Psoas muscle (tissue), 8 donors: ENCODE data around the gene ARHGDIA. TPM values are rescaled to one million over a fixed set of nuclear protein-coding genes. Genes with fewer than 3 reads are reported as not detected.

Source experiments
- ATAC-seq, 4 donors: fragments of 200-7000 bp; cut with Tn5 transposase; one replicate each; pipeline ENCODE4 v1.9.1; 2020; ENCODE audit warnings: moderate library complexity in 3 of 4, mild to moderate bottlenecking in 2 of 4
- DNase-seq, 2 donors: peaks; one replicate each; pipeline ENCODE4 v3.0.0-alpha.2; 2020
- H3K27ac ChIP-seq: fragments of 200-600 bp; one replicate; pipeline ENCODE4 v1.8.0; 2022
- H3K27me3 ChIP-seq, 3 donors: fragments of 200-600 bp in 1 of 3; one replicate each; pipeline versions ENCODE4 v1.6.1 to v1.8.0; 2013 to 2022; ENCODE audit warnings: low read length in 2 of 3, mild to moderate bottlenecking in 2 of 3, moderate library complexity in 1 of 3; ENCODE audit not compliant: insufficient read depth in 3 of 3
- H3K36me3 ChIP-seq, 2 donors: fragments of 200-600 bp in 1 of 2; one replicate each; pipeline versions ENCODE4 v1.6.1 to v1.8.0; 2013 to 2022; ENCODE audit warnings: low read depth in 1 of 2, mild to moderate bottlenecking in 1 of 2, moderate library complexity in 1 of 2; ENCODE audit not compliant: insufficient read depth in 1 of 2
- H3K4me1 ChIP-seq: fragments of 200-600 bp; one replicate; pipeline ENCODE4 v1.8.0; 2022
- H3K4me3 ChIP-seq: fragments of 200-600 bp; one replicate; pipeline ENCODE4 v1.8.0; 2022; ENCODE audit warnings: mild to moderate bottlenecking
- H3K9me3 ChIP-seq: fragments of 200-600 bp; one replicate; pipeline ENCODE4 v1.8.0; 2022
- CTCF ChIP-seq: fragments of 200-600 bp; IDR thresholded peaks from one replicate; pipeline ENCODE4 v1.8.0; 2022; ENCODE audit warnings: antibody characterized with exemption
- WGBS, 3 donors: extraction: QIAGEN DNeasy Blood & Tissue Kit; methylation state at CpG; one replicate each; pipeline versions ENCODE4 v1.1.6 to v1.1.7; 2013; 5-methylcytosine and 5-hydroxymethylcytosine counted together
- intact Hi-C, 2 donors: fragments of 100-400 bp; cut with DNase I; formaldehyde crosslinking; loops; one replicate each; pipeline versions ENCODE4 v1.11.0 to v1.14.2; 2022
- polyA plus RNA-seq, 3 donors: library from polyadenylated mRNA; stranded (reverse); fragments of 200-250 nt; gene quantifications; one replicate each; pipeline ENCODE4 v1.2.3, GENCODE V29; 2013
- total RNA-seq, 4 donors: library from RNA; stranded (reverse); fragmentation: NEBNext Ultra II Directional in 2 of 4; extraction: Animal tissue kit (Norgen Biotek cat#: 25700) in 2 of 4; gene quantifications; one replicate each; pipeline versions ENCODE4 v1.2.1 to v1.2.4, GENCODE V29; 2021 to 2023
- donor health status: healthy with polysubstance abuse.
- donor health status: DM: no; HTN: no; CAD: no; lungs with moderate emphysema.
- donor health status: Bipolar disorder and iron deficiency.
- donor health status: healthy.
- donor health status: DM: yes; HTN: yes; CAD: no.
- donor health status: DM: no; HTN: no; CAD: no.
- donor health status: DM: no; HTN: no; CAD: no.
- donor health status: DM: yes; HTN: yes; CAD: no.

ARHGDIA gene
- total and polyA plus RNA-seq, 7 donors: 79.1 to 268 (median 149) TPM

- no peak for TF ChIP-seq CTCF
- Histone ChIP-seq H3K4me1 (peaks cover 4% of the 10 kb centered on the region), H3K27me3 (no peaks in the 10 kb centered on the region), H3K4me3 (no peak overlapping the region), H3K27ac (peak overlapping the region; percentile 96), H3K36me3 (peaks cover 0 to 9% of the 10 kb centered on the region in 2 donors), H3K9me3 (no peaks in the 10 kb centered on the region)
- DNase-seq (no peak), ATAC-seq (peak in 1 of 4 donors; percentile 1)
- intact Hi-C loops: no loop called here
- WGBS, 3 donors: 58 to 82% (median 62%) methylated on average over 6 of the region's 6 CpGs
These were observed 41.3 kb downstream of the ARHGDIA start for GRCh38 chr17:81829858-81830257.

GRCh38 chr17:81828656-81829055 is 42.5 kb downstream of the ARHGDIA start:
- H3K36me3 ChIP-seq: peaks cover 0 to 3% of the 10 kb centered on the region in 2 donors
- no peaks in the 10 kb centered on the region for H3K27me3 ChIP-seq
- H3K27ac ChIP-seq: peak overlapping the region; percentile 96
- peaks cover 4% of the 10 kb centered on the region for H3K4me1 ChIP-seq
- H3K4me3 ChIP-seq: no peak overlapping the region
- DNase-seq (no peak), ATAC-seq (peak in 2 of 4 donors; percentile 9 to 11)
- 58 to 73% (median 61%) methylated on average over 7 of the region's 7 CpGs for WGBS, 3 donors
- no peak for TF ChIP-seq CTCF
- no peaks in the 10 kb centered on the region for H3K9me3 ChIP-seq
- intact Hi-C loops: no loop called here

- H3K9me3 ChIP-seq: no peaks in the 10 kb centered on the region
- intact Hi-C loops: no loop called here
- no peaks in the 10 kb centered on the region for H3K27me3 ChIP-seq
- H3K36me3 ChIP-seq: no peaks in the 10 kb centered on the region
- TF ChIP-seq CTCF: peak; percentile 5
- no peak for ATAC-seq
- H3K27ac ChIP-seq: peak overlapping the region; percentile 23
- no peak overlapping the region for H3K4me3 ChIP-seq
- DNase-seq: no peak
- peaks cover 19% of the 10 kb centered on the region for H3K4me1 ChIP-seq
- WGBS, 3 donors: 75 to 90% (median 77%) methylated on average over 11 of the region's 11 CpGs
These were observed 45.2 kb downstream of the ARHGDIA start for GRCh38 chr17:81825841-81826466.

DNA sequence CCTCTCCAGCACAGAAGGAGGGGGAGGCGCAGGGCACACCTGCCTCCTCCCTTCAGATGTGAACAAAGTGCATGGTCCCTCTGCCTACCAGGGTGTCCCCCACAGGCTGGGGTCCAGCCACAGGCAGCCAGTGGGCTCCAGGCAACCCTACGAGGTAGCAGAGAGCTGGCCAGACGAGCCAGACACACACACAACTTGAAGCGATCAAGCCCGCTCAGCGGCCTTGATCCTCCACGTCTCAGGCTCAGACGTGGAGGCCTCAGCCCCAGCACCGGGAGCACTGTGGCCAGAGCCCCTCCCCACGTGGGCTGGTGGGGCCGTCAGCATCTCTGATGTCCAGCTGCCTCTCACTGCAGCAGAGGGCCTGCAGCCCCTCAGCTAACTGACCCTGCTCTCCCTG is 46.5 kb downstream of the ARHGDIA start:
- no peak overlapping the region for H3K4me3 ChIP-seq
- ATAC-seq: no peak
- TF ChIP-seq CTCF: no peak

More for the DNA sequence above, 46.5 kb downstream of the ARHGDIA start:
- peaks cover 20% of the 10 kb centered on the region for H3K4me1 ChIP-seq
- WGBS, 3 donors: 81 to 86% (median 84%) methylated on average over 10 to 11 of the region's 11 CpGs
- H3K27me3 ChIP-seq: no peaks in the 10 kb centered on the region
- no peaks in the 10 kb centered on the region for H3K36me3 ChIP-seq
- peak overlapping the region; percentile 23 for H3K27ac ChIP-seq
- intact Hi-C loops: loop anchor here in 1 of 2 donors (5.0 kb wide), 1 partner anchor 33 kb away; no protein-coding TSS in a partner anchor
- no peaks in the 10 kb centered on the region for H3K9me3 ChIP-seq
- DNase-seq: no peak
